ENCODE results near the gene CCDC12.

The CCDC12 gene

GRCh38 chr3:46901591-46902187 is 74.9 kb downstream of the CCDC12 start:
- no peak for DNase-seq

- DNase-seq: no peak
These were observed 75.5 kb downstream of the CCDC12 start for GRCh38 chr3:46901061-46901460.

- no peak for DNase-seq
These were observed 76.2 kb downstream of the CCDC12 start for GRCh38 chr3:46900356-46900755.

DNA sequence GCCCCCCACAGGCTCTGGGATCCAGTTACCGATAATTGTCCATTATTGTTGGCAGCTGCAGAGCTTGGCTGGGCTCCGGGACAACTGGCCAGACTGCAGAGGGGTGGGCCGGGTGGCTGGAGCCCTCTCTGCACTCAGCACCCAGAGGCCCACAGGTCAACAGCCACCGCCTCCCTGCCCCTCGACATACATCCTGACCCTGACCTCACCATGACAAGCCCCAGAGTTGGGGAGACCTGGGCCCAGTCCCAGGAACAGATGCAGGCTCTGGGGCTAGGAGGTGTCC is 76.6 kb downstream of the CCDC12 start:
- DNase-seq: no peak

DNA sequence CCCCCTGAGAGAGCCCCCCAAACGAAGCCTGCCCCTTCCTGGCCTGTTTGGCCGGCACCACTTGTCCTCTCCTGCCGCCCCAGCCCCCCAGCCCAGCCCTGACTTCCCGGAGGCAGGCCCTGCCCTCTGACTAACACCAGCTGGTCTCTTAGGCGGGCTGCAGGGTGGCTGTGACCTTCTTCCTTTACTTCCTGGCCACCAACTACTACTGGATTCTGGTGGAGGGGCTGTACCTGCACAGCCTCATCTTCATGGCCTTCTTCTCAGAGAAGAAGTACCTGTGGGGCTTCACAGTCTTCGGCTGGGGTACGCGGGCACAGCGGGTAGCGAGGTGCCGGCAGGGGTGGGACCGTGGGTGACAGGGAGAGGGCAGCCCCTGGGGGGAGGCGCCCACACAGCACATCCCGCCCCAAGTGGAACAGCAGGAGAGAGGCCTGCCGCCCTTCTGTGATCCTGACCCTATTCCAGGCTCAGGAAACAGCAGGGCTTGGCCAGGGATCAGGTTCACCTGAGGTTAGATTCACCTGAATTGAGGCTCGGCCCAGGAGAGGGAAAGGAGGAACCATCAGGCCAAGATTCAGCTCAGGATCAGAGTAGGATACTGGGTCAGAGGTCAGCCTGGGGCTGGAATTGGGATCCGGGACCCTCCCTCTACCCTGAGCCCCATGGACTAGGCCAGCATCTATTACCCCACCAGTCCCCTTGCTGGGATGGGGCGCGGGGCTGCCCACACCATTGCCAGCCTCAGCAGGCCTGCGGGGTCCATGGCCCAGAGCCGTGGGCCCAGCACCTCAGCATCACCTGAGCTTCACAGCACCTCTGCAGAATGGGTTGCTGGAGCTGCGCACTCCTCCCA is 77.2 kb downstream of the CCDC12 start:
- no peak for DNase-seq

GRCh38 chr3:46898321-46899150 is 78.0 kb downstream of the CCDC12 start:
- no peak for DNase-seq

DNA sequence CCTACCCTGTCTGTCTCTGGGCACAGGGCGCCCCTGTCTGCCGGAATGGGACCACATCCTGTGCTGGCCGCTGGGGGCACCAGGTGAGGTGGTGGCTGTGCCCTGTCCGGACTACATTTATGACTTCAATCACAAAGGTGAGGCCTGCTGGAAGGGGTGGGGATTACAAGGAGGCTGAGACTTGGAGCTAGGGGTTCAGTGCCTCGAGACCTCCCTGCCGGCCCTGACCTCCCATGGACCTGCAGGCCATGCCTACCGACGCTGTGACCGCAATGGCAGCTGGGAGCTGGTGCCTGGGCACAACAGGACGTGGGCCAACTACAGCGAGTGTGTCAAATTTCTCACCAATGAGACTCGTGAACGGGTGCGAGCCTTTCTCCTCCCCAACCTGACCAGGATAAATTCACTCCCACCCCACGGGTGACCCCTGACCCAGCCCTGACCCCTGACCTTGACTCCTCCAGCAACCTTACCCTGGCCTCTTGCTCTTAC is 78.7 kb downstream of the CCDC12 start:
- no peak for DNase-seq

- no peak for DNase-seq
These were observed 79.5 kb downstream of the CCDC12 start for GRCh38 chr3:46897031-46897430.

DNA sequence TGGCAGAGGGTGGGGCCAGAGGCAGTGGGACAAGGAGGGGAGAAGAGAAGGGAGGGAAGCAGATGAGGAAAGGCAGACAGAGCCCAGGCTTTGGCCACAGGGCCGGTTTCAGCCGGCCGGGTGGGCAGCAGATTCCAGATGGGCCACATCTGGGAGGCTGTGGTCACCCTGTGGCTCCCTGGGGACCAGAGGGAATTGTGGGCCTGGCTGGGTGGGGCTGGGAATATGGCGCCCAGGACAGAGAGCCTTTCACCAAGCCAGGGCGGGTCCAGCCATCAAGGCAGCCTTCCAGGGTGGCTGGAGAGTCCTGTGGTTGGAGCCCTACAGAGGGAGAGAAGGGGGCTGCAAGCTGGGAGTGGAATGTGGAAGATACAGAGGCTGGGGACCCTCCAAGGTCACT is 80.2 kb downstream of the CCDC12 start:
- no peak for DNase-seq

GRCh38 chr3:46895761-46896160 is 80.8 kb downstream of the CCDC12 start:
- no peak for DNase-seq

- DNase-seq: peak; percentile 81
These were observed 81.3 kb downstream of the CCDC12 start for GRCh38 chr3:46895204-46895660.

DNA sequence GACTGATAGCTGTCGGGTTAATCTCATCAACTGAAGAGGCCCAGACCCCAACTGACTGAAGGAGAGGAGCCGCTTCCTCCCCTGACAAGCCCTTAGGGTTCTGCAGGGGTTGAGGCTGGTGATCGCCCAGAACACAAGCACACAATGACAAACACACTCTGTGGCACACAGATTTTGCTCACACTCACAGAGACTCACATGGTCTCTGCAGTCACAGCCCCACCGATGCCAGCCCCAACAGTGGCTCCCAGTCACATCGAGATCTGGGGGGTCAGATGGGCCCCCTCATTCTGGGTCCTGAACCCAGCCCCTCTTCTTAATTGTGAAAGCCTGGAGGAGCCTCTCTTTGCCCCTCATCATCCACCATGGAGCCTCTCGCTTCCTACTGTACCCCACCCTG is 82.3 kb downstream of the CCDC12 start:
- no peak for DNase-seq

- no peak for DNase-seq
These were observed 82.8 kb downstream of the CCDC12 start for GRCh38 chr3:46893763-46894162.

DNA sequence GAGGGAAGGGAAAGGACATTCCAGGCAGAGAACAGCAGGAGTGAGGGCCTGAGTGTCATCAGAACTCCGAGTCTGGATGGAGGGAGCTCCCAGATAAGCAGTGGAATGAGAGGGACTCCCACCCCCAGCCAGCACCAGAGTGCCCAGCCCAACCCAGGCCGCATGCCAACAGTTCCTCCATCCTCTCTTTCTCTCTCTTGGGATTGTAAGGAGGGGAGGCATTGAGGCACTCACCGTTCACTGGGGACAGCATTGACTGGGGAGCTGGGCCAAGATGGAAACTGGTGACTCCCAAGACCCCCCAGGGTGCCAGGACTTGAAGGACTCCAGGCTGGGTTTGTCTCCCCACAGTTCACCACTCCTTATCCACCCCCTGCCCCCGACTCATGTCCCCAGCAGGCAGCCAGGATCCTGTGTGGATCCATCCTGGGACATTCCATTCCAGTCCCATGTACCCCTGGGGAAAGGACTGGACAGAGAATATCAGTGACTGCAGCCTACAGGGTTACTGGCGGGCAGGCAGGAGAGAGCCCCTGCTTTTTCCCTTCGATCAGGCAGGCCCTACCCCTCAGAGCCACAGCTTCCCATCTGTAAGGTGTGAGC is 83.3 kb downstream of the CCDC12 start:
- DNase-seq: no peak

GRCh38 chr3:46892285-46893145 is 84.0 kb downstream of the CCDC12 start:
- DNase-seq: no peak

DNA sequence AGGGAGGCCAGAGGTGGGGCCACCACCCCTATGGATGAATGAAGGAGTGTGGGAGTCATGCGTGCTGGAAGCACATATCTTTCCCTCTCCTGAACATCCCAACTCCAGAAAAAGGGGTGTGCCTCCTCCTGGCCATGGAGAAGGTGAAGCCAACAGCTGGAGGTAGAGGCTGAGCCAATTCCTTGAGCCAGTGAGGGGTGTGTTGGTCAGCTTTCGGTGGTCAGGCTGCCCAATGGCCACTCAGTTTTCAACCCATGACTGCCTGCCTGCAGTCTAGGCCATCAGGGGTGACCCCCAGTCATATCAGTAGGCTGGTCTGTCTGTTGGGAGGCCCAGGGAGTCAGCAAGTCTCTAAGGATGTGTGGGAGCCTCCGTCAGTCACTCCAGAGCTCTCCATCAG is 85.4 kb downstream of the CCDC12 start:
- no peak for DNase-seq

DNA sequence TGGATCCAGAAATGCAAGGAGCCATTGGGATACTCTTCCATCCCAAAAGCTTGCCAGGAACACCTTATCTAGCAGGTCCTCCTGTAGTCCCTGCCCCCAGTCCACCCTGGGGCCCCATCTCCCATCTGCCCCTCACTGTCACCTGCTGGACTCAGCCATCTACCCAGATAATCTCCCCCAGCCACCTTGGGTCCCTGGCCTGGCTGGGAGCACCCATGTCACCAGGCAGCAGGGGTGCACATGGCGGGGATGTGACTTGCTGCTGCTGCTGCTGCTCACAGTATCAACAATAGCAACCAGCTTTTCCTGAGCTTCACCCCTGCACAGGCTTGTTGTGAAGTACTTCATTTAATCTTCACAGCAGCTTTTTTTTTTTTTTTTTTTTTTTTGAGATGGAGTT is 86.4 kb downstream of the CCDC12 start:
- DNase-seq: no peak

- DNase-seq: no peak
These were observed 87.0 kb downstream of the CCDC12 start for GRCh38 chr3:46889381-46890110.

DNA sequence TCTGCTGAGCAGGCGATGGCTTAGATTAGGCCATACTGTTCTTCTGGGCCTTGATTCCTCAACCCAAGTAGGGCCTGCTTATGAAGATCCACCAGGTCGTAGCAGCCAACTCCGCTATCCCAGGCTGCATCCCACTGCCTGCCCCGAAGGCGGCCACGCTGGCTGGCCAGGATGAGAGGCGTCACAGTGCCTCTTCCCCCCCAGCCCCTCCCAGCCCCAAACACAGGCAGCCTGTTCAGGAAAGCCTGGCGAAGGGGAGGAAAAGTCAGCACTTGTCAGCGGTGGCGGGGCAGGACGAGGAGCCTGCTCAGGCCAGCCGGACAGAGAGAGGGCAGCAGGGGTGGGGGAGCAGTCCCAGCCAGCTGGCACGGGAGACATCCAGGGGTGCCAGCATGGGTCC is 87.8 kb downstream of the CCDC12 start:
- DNase-seq: no peak

GRCh38 chr3:46887980-46888494 is 88.5 kb downstream of the CCDC12 start:
- DNase-seq: no peak

DNA sequence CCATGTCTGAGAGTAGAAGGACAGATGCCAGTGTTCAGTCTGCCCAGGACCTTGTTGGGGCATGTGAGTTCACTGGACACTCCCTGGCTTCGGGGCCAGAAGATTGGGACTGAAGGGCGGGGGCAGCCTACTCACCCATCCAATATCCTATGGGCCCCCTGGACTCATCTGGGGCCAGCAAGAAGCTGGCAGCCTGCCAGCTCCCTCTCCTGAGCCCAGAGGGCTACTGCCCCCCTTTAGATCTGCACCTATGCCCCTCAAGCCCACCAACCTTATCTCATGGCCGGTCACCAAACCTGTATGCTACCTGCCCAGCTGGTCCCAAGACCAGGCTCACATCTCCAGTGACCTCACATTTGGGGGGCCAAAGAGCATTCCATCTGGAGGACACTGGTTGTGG is 90.9 kb downstream of the CCDC12 start:
- no peak for DNase-seq
